ENCODE data around the gene TMEM141. TPM values are rescaled to one million over a fixed set of nuclear protein-coding genes. Genes with fewer than 3 reads are reported as not detected.

The TMEM141 gene
- polyA plus RNA-seq, 4 donors: 148 to 518 (median 194) TPM

GRCh38 chr9:136745389-136746154 lies 45.6 kb upstream of the TMEM141 start:
- DNase-seq: no peak
- Histone ChIP-seq H3K27me3 (ENCODE audit: control insufficient read depth in 3 of 3, insufficient read depth in 3 of 3, low read length in 3 of 3) (peaks cover 0 to 18% (median 16%) of the 10 kb centered on the region in 3 donors), H3K4me3 (ENCODE audit: low read depth in 1 of 3, low read length in 3 of 3) (no peak overlapping the region), H3K36me3 (ENCODE audit: control insufficient read depth in 3 of 3, insufficient read depth in 2 of 3, low read depth in 1 of 3, low read length in 3 of 3) (no peaks in the 10 kb centered on the region), H3K9me3 (ENCODE audit: control insufficient read depth in 2 of 2, insufficient read depth in 1 of 2, low read depth in 1 of 2, low read length in 1 of 2) (no peaks in the 10 kb centered on the region), H3K27ac (ENCODE audit: low read depth in 1 of 3, low read length in 2 of 3) (no peak overlapping the region), H3K4me1 (ENCODE audit: control insufficient read depth in 3 of 3, insufficient read depth in 2 of 3, low read depth in 1 of 3, low read length in 2 of 3) (peaks cover 0 to 26% (median 0%) of the 10 kb centered on the region in 3 donors)
- no peak for FAIRE-seq
- 74 to 83% (median 82%) methylated on average over 22 to 23 of the region's 23 CpGs for WGBS, 3 donors

DNA sequence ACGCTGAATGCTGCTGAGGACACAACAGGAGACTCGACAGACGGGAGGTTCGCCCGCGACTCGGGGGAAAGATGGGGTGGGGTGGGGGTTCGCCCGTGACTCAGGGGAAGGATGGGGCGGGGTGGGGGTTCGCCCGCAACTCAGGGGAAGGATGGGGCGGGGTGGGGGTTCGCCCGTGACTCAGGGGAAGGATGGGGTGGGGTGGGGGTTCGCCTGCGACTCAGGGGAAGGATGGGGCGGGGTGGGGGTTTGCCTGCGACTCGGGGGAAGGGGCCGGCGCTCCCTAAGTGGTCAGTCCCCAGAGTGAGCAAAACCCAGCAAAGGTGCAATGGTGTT lies 45.0 kb upstream of the TMEM141 start:
- no peaks in the 10 kb centered on the region for H3K9me3 ChIP-seq (ENCODE audit: control insufficient read depth in 2 of 2, insufficient read depth in 1 of 2, low read depth in 1 of 2, low read length in 1 of 2)
- DNase-seq: no peak
- H3K36me3 ChIP-seq (ENCODE audit: control insufficient read depth in 3 of 3, insufficient read depth in 2 of 3, low read depth in 1 of 3, low read length in 3 of 3): no peaks in the 10 kb centered on the region
- H3K27ac ChIP-seq (ENCODE audit: low read depth in 1 of 3, low read length in 2 of 3): no peak overlapping the region
- no peak for FAIRE-seq
- H3K4me1 ChIP-seq (ENCODE audit: control insufficient read depth in 3 of 3, insufficient read depth in 2 of 3, low read depth in 1 of 3, low read length in 2 of 3): peaks cover 0 to 21% (median 0%) of the 10 kb centered on the region in 3 donors
- 52 to 79% (median 66%) methylated on average over 13 to 22 of the region's 22 CpGs for WGBS, 3 donors
- no peak overlapping the region for H3K4me3 ChIP-seq (ENCODE audit: low read depth in 1 of 3, low read length in 3 of 3)
- peaks cover 0 to 18% (median 16%) of the 10 kb centered on the region in 3 donors for H3K27me3 ChIP-seq (ENCODE audit: control insufficient read depth in 3 of 3, insufficient read depth in 3 of 3, low read length in 3 of 3)

DNA sequence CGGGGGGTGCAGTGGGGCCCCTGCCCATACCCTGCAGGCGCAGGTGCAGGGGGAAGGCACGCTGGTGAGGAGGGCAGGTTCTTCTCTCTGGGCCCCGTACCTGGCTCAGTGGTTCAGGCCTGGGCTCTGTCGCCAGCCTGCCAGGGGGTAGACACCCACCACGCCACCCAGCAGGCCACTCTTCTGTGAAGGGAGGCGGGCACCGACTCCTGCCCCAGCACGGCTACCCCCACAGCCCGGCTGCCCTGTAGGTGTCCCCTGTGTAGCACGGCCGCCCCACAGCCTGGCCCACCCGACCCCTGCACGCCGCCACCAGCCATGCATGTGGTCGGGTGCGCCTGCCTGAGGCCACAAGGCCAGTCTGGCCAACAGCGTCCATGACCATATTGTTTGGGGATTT lies 44.5 kb upstream of the TMEM141 start:
- Histone ChIP-seq H3K27ac (ENCODE audit: low read depth in 1 of 3, low read length in 2 of 3) (no peak overlapping the region), H3K4me3 (ENCODE audit: low read depth in 1 of 3, low read length in 3 of 3) (no peak overlapping the region), H3K27me3 (ENCODE audit: control insufficient read depth in 3 of 3, insufficient read depth in 3 of 3, low read length in 3 of 3) (peaks cover 0 to 16% (median 12%) of the 10 kb centered on the region in 3 donors), H3K4me1 (ENCODE audit: control insufficient read depth in 3 of 3, insufficient read depth in 2 of 3, low read depth in 1 of 3, low read length in 2 of 3) (peaks cover 0 to 16% (median 0%) of the 10 kb centered on the region in 3 donors), H3K9me3 (ENCODE audit: control insufficient read depth in 2 of 2, insufficient read depth in 1 of 2, low read depth in 1 of 2, low read length in 1 of 2) (peaks cover 0 to 3% of the 10 kb centered on the region in 2 donors), H3K36me3 (ENCODE audit: control insufficient read depth in 3 of 3, insufficient read depth in 2 of 3, low read depth in 1 of 3, low read length in 3 of 3) (no peaks in the 10 kb centered on the region)
- no peak for DNase-seq
- no peak for FAIRE-seq
- 88 to 92% (median 90%) methylated on average over 16 to 18 of the region's 18 CpGs for WGBS, 3 donors

DNA sequence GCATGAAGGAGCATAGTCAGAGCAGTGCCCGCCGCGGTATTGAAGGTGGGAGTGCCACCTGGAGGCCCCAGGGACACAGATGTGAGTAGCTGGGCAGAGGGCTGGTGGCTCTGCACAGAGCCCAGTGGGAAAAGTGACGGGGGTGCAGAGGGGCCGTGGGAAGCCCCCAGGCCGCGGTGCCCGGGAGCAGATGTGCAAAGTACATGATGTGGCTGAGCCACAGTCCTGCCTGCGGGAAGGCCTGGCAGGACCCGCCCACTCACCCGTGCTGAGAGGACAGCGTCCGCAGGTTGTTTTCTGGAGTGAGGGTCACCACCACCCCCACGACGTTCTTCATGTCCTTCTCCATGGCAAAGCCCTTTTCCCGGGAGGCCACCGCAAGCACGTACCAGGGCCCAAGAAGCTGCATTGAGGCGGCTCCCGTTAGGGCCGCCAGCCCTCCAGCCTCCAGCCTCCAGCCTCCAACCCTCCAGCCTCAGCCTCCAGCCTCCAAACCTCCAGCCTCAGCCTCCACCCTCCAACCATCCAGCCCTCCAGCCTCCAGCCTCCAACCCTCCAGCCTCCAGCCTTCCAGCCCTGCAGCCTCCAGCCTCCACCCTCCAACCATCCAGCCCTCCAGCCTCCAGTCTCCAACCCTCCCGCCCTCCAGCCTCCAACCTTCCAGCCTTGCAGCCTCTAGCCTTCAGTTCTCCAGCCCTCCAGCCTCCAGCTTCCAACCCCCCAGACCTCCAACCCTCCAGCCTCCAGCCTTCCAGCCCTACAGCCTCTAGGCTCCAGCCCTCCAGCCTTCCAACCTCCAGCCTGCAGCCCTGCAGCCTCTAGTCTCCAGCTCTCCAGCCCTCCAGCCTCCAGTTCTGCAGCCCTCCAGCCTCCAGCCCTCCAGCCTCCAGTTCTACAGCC lies 43.7 kb upstream of the TMEM141 start:
- H3K27ac ChIP-seq (ENCODE audit: low read depth in 1 of 3, low read length in 2 of 3): no peak overlapping the region
- FAIRE-seq (no peak), DNase-seq (no peak)
- peaks cover 0 to 10% (median 8%) of the 10 kb centered on the region in 3 donors for H3K27me3 ChIP-seq (ENCODE audit: control insufficient read depth in 3 of 3, insufficient read depth in 3 of 3, low read length in 3 of 3)
- peaks cover 0 to 10% of the 10 kb centered on the region in 2 donors for H3K9me3 ChIP-seq (ENCODE audit: control insufficient read depth in 2 of 2, insufficient read depth in 1 of 2, low read depth in 1 of 2, low read length in 1 of 2)
- H3K36me3 ChIP-seq (ENCODE audit: control insufficient read depth in 3 of 3, insufficient read depth in 2 of 3, low read depth in 1 of 3, low read length in 3 of 3): no peaks in the 10 kb centered on the region
- 66 to 84% (median 76%) methylated on average over 17 to 22 of the region's 22 CpGs for WGBS, 3 donors
- H3K4me3 ChIP-seq (ENCODE audit: low read depth in 1 of 3, low read length in 3 of 3): no peak overlapping the region
- peaks cover 0 to 8% (median 0%) of the 10 kb centered on the region in 3 donors for H3K4me1 ChIP-seq (ENCODE audit: control insufficient read depth in 3 of 3, insufficient read depth in 2 of 3, low read depth in 1 of 3, low read length in 2 of 3)

DNA sequence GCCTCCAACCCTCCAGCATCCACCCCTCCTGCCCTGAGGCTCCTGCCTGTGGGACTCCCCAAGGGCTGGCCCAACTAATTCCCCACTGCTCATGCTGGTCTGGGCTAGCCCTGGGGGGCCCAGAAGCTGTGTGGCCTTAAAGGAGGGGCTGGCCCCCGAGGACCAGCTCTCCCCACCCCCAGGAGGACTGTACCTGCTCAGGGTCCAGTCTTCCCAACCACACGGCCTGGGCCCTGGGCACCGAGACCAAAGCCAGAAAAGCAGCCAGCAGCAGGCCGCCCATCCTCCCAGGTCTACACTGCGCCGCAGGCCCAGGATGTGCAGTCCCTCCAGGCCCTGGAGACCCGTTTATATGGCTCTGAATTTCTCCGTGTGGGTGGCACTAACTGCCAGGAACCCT lies 42.9 kb upstream of the TMEM141 start, which contains the start of gene LCN6:
Gene LCN6 (minus strand): TSS at position 325 of the 400 bp plus-strand sequence. CDS start 42 bp downstream, at position 283.
- Histone ChIP-seq H3K27me3 (ENCODE audit: control insufficient read depth in 3 of 3, insufficient read depth in 3 of 3, low read length in 3 of 3) (peaks cover 0 to 4% (median under 1%) of the 10 kb centered on the region in 3 donors), H3K4me3 (ENCODE audit: low read depth in 1 of 3, low read length in 3 of 3) (no peak within 1 kb of the TSS), H3K27ac (ENCODE audit: low read depth in 1 of 3, low read length in 2 of 3) (no peak within 1 kb of the TSS), H3K36me3 (ENCODE audit: control insufficient read depth in 3 of 3, insufficient read depth in 2 of 3, low read depth in 1 of 3, low read length in 3 of 3) (no peaks in the 10 kb centered on the region), H3K9me3 (ENCODE audit: control insufficient read depth in 2 of 2, insufficient read depth in 1 of 2, low read depth in 1 of 2, low read length in 1 of 2) (peaks cover 0 to 10% of the 10 kb centered on the region in 2 donors), H3K4me1 (ENCODE audit: control insufficient read depth in 3 of 3, insufficient read depth in 2 of 3, low read depth in 1 of 3, low read length in 2 of 3) (no peaks in the 10 kb centered on the region)
- no peak for DNase-seq
- no peak for FAIRE-seq
- WGBS, 3 donors: 70 to 76% (median 75%) methylated on average over 8 of the region's 8 CpGs

- peaks cover 0 to 10% of the 10 kb centered on the region in 2 donors for H3K9me3 ChIP-seq (ENCODE audit: control insufficient read depth in 2 of 2, insufficient read depth in 1 of 2, low read depth in 1 of 2, low read length in 1 of 2)
- H3K27me3 ChIP-seq (ENCODE audit: control insufficient read depth in 3 of 3, insufficient read depth in 3 of 3, low read length in 3 of 3): peaks cover 0 to 2% (median 0%) of the 10 kb centered on the region in 3 donors
- 77 to 84% (median 79%) methylated on average over 21 of the region's 21 CpGs for WGBS, 3 donors
- DNase-seq: no peak
- H3K36me3 ChIP-seq (ENCODE audit: control insufficient read depth in 3 of 3, insufficient read depth in 2 of 3, low read depth in 1 of 3, low read length in 3 of 3): no peaks in the 10 kb centered on the region
- no peak overlapping the region for H3K4me3 ChIP-seq (ENCODE audit: low read depth in 1 of 3, low read length in 3 of 3)
- no peak for FAIRE-seq
- H3K27ac ChIP-seq (ENCODE audit: low read depth in 1 of 3, low read length in 2 of 3): no peak overlapping the region
- H3K4me1 ChIP-seq (ENCODE audit: control insufficient read depth in 3 of 3, insufficient read depth in 2 of 3, low read depth in 1 of 3, low read length in 2 of 3): no peaks in the 10 kb centered on the region
These were observed 42.2 kb upstream of the TMEM141 start for GRCh38 chr9:136748666-136749611.

DNA sequence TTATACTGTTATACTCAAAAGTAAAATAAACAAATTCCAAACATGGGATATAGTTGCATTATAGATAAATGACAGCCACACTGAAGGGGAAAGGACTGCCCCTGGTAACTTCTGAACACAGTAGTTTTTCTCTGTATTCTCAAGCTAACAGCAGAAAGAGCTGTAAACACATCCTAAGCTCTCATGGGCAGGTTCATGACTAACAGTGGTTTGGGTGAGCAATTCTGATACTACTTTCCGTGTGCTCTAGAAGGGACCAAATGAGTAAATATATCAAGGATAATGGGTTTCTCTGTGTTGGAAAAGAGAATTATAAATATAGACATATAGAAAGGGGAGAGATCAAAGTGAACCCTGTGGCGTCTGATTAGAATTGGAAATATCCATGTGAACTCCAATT lies 40.6 kb upstream of the TMEM141 start:
- H3K4me3 ChIP-seq (ENCODE audit: low read depth in 1 of 3, low read length in 3 of 3): no peak overlapping the region
- WGBS, 3 donors: 38 to 40% (median 40%) methylated on average over 2 of the region's 2 CpGs
- DNase-seq: no peak
- H3K4me1 ChIP-seq (ENCODE audit: control insufficient read depth in 3 of 3, insufficient read depth in 2 of 3, low read depth in 1 of 3, low read length in 2 of 3): no peaks in the 10 kb centered on the region
- no peak for FAIRE-seq
- H3K27ac ChIP-seq (ENCODE audit: low read depth in 1 of 3, low read length in 2 of 3): no peak overlapping the region
- peaks cover 0 to 13% of the 10 kb centered on the region in 2 donors for H3K9me3 ChIP-seq (ENCODE audit: control insufficient read depth in 2 of 2, insufficient read depth in 1 of 2, low read depth in 1 of 2, low read length in 1 of 2)
- peaks cover 0 to 2% (median 0%) of the 10 kb centered on the region in 3 donors for H3K27me3 ChIP-seq (ENCODE audit: control insufficient read depth in 3 of 3, insufficient read depth in 3 of 3, low read length in 3 of 3)
- H3K36me3 ChIP-seq (ENCODE audit: control insufficient read depth in 3 of 3, insufficient read depth in 2 of 3, low read depth in 1 of 3, low read length in 3 of 3): no peaks in the 10 kb centered on the region

Measured in small intestine (tissue), 7 donors.